Tibial nerve (tissue), 4 donors: ENCODE results near the gene TSFM. TPM values are rescaled to one million over a fixed set of nuclear protein-coding genes. Genes with fewer than 3 reads are reported as not detected.
A peak's percentile ranks its signal among the peaks of the same experiment; 100 is the strongest.

Source experiments
- DNase-seq, 2 donors: peaks; one replicate each; pipeline ENCODE4 v3.0.0-alpha.2; 2019; ENCODE audit warnings: low spot score in 2 of 2
- H3K27ac ChIP-seq, 4 donors: fragments of 200-600 bp; sonication (generic) in 3 of 4; one replicate each; pipeline ENCODE4 v1.5.1; 2017 to 2019; ENCODE audit warnings: mild to moderate bottlenecking in 1 of 4
- H3K27me3 ChIP-seq, 2 donors: fragments of 200-600 bp; sonication (generic) in 1 of 2; one replicate each; pipeline versions ENCODE4 v1.5.1 to v1.6.0; 2017 to 2019
- H3K36me3 ChIP-seq, 3 donors: fragments of 200-600 bp; sonication (generic); one replicate each; pipeline ENCODE4 v1.5.1; 2018 to 2019
- H3K4me1 ChIP-seq, 4 donors: fragments of 200-600 bp; sonication (generic) in 3 of 4; one replicate each; pipeline ENCODE4 v1.5.1; 2017 to 2019
- H3K4me3 ChIP-seq, 4 donors: fragments of 200-600 bp; sonication (generic) in 3 of 4; one replicate each; pipeline ENCODE4 v1.5.1; 2017 to 2019; ENCODE audit warnings: mild to moderate bottlenecking in 1 of 4, moderate library complexity in 1 of 4
- H3K9me3 ChIP-seq, 4 donors: fragments of 200-600 bp; sonication (generic) in 3 of 4; one replicate each; pipeline ENCODE4 v1.5.1; 2017 to 2019
- CTCF ChIP-seq, 5 experiments: fragments of 200-600 bp in 3 of 5; fragments of 450-650 bp in 2 of 5; sonication (generic) in 3 of 5; IDR thresholded peaks; one replicate each; pipeline ENCODE4 v1.5.1; 2016 to 2019; ENCODE audit warnings: antibody characterized with exemption in 5 of 5, mild to moderate bottlenecking in 3 of 5, moderate library complexity in 2 of 5
- EP300 ChIP-seq, 2 donors: sonication (generic); formaldehyde crosslinking; IDR thresholded peaks; one replicate each; pipeline ENCODE4 v1.6.1; 2017; ENCODE audit warnings: antibody characterized with exemption in 2 of 2, mild to moderate bottlenecking in 1 of 2
- POLR2A ChIP-seq, 2 donors: fragments of 450-650 bp; IDR thresholded peaks; one replicate each; pipeline ENCODE4 v1.6.1; 2017; ENCODE audit warnings: antibody characterized with exemption in 2 of 2, mild to moderate bottlenecking in 2 of 2, moderate library complexity in 2 of 2
- WGBS, 2 donors: methylation state at CpG; one replicate each; pipeline ENCODE4 v1.1.5; 2018; 5-methylcytosine and 5-hydroxymethylcytosine counted together
- total RNA-seq, 4 donors: library from RNA; depleted of rRNA; stranded (reverse); fragments of >200 nt; gene quantifications; one replicate each; pipeline ENCODE4 v1.1.0, GENCODE V29; 2016

The TSFM gene
- total RNA-seq, 4 donors from 2014 or later: 13.5 to 23.2 (median 22.4) TPM

DNA sequence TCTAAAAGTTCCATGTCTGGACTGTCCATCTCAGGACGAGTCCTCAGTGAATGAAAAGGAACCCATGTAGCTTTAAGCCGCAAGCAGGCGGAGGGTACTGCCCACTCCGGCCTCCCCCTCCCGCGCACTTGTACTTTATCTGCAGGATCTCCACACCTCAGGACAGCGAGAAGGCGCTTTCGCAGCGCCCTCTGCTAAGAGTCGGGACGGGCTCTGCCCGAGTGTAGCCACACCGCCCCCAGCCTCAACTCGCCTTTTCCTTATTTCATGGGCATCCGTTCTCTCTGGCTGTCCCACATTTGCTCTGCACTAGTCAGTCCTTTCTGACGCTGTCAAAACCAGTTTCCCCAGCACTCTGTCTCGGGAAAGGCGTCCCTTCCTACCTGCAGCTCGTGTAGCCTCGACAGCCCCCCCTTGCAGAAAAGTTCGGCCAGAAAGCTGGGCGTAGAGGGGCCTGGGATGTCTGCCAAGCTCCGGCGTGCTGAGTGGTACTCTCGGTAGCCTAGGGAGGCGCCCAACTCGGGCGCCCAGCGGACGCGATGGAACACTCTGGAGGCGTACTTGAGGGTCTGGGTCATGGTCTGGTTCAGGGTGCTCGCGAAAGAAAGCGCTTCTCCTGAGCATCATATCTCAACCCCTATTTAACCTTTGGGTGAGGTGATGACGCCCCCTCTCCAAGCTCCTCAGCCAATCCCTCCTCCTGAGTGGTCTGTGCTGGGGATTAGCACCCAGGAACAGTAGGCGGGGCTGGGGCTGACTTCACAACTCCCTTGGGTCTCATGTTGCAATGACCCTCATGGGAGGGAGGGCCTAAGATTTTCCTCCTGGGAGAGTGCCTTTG lies 15.9 kb upstream of the TSFM start, which contains the start of gene CYP27B1:
TSS of gene CYP27B1 (minus strand) at position 615 of the 841 bp plus-strand sequence. CDS start at position 578, 37 bp downstream.
- Histone ChIP-seq H3K27me3 (peaks cover 2 to 49% of the 10 kb centered on the region in 2 donors), H3K4me1 (peaks cover 0 to 43% (median 35%) of the 10 kb centered on the region in 4 donors), H3K9me3 (no peaks in the 10 kb centered on the region), H3K36me3 (peaks cover 0 to 30% (median 0%) of the 10 kb centered on the region in 3 donors), H3K4me3 (peak within 1 kb of the TSS in 3 of 4 donors; percentile 12 to 46 (median 41)), H3K27ac (no peak within 1 kb of the TSS)
- DNase-seq: no peak
- TF ChIP-seq CTCF (IDR thresholded peaks at IDR 0.05): no peak
- no peak for TF ChIP-seq POLR2A (IDR thresholded peaks at IDR 0.05)
- TF ChIP-seq EP300 (IDR thresholded peaks at IDR 0.05): no peak
- WGBS, 2 donors: 3 to 7% methylated on average over 25 to 38 of the region's 38 CpGs

DNA sequence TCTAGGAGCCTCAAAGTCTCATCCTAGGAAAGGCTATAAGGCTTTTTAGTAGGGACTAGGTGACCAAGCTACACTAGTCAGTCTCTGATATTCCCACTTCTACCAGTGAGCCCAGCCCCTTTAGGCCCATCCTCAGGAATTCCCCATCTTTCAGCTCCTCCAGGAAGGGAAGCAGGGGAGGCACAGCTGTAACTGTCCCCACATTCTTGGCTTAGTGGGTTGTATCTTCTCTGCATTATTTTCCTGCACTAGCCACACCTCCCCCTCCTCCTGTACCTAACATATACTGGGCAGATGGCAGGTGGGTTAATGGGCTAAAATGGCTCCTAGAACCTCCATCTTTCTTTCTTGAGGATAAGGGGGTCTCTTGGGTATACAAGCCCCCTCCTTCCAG lies 15.3 kb upstream of the TSFM start:
- no peak overlapping the region for H3K4me3 ChIP-seq
- H3K4me1 ChIP-seq: peaks cover 0 to 43% (median 35%) of the 10 kb centered on the region in 4 donors
- no peak for DNase-seq
- peaks cover 2 to 49% of the 10 kb centered on the region in 2 donors for H3K27me3 ChIP-seq
- H3K27ac ChIP-seq: no peak overlapping the region
- peaks cover 0 to 30% (median 0%) of the 10 kb centered on the region in 3 donors for H3K36me3 ChIP-seq
- TF ChIP-seq POLR2A (IDR thresholded peaks at IDR 0.05): no peak
- TF ChIP-seq CTCF (IDR thresholded peaks at IDR 0.05): no peak
- H3K9me3 ChIP-seq: no peaks in the 10 kb centered on the region

- Histone ChIP-seq H3K36me3 (peaks cover 0 to 30% (median 0%) of the 10 kb centered on the region in 3 donors), H3K4me3 (no peak overlapping the region), H3K4me1 (peaks cover 0 to 44% (median 35%) of the 10 kb centered on the region in 4 donors), H3K27me3 (peaks cover 2 to 45% of the 10 kb centered on the region in 2 donors), H3K9me3 (no peaks in the 10 kb centered on the region), H3K27ac (no peak overlapping the region)
- WGBS, 2 donors: 91 to 94% methylated on average over 3 of the region's 3 CpGs
- TF ChIP-seq POLR2A (IDR thresholded peaks at IDR 0.05) (no peak), CTCF (IDR thresholded peaks at IDR 0.05) (no peak), EP300 (IDR thresholded peaks at IDR 0.05) (no peak)
- no peak for DNase-seq
Measured at GRCh38 chr12:57767876-57768275, 14.7 kb upstream of the TSFM start.

GRCh38 chr12:57769594-57769993 lies 13.0 kb upstream of the TSFM start:
- H3K36me3 ChIP-seq: peaks cover 0 to 34% (median 0%) of the 10 kb centered on the region in 3 donors
- peaks cover 0 to 53% (median 35%) of the 10 kb centered on the region in 4 donors for H3K4me1 ChIP-seq
- no peak for DNase-seq
- TF ChIP-seq CTCF (IDR thresholded peaks at IDR 0.05): no peak
- no peak for TF ChIP-seq EP300 (IDR thresholded peaks at IDR 0.05)
- no peak for TF ChIP-seq POLR2A (IDR thresholded peaks at IDR 0.05)
- no peak overlapping the region for H3K27ac ChIP-seq
- H3K27me3 ChIP-seq: peaks cover 2 to 28% of the 10 kb centered on the region in 2 donors
- H3K4me3 ChIP-seq: no peak overlapping the region
- H3K9me3 ChIP-seq: no peaks in the 10 kb centered on the region
- WGBS, 2 donors: 90 to 98% methylated on average over 10 to 11 of the region's 11 CpGs

- Histone ChIP-seq H3K36me3 (peaks cover 0 to 41% (median 0%) of the 10 kb centered on the region in 3 donors), H3K4me1 (peaks cover 0 to 42% (median 24%) of the 10 kb centered on the region in 4 donors), H3K4me3 (no peak overlapping the region), H3K27ac (no peak overlapping the region), H3K27me3 (peaks cover 0 to 17% of the 10 kb centered on the region in 2 donors), H3K9me3 (no peaks in the 10 kb centered on the region)
- TF ChIP-seq POLR2A (IDR thresholded peaks at IDR 0.05) (no peak), EP300 (IDR thresholded peaks at IDR 0.05) (no peak), CTCF (IDR thresholded peaks at IDR 0.05) (no peak)
- 76 to 84% methylated on average over 4 of the region's 4 CpGs for WGBS, 2 donors
- DNase-seq: no peak
Measured at GRCh38 chr12:57770734-57771133, 11.9 kb upstream of the TSFM start.
